Body of pancreas (tissue), 4 donors: ENCODE results near the gene PARP3.

Experiments used
- POLR2A ChIP-seq, 3 donors: fragments of 450-650 bp; IDR thresholded peaks; one replicate each; pipeline ENCODE4 v1.6.1; 2016; ENCODE audit warnings: antibody characterized with exemption in 3 of 3, mild to moderate bottlenecking in 2 of 3
- TF ChIP-seq, protein P1 (sequence below), 7 experiments: fragments of 450-650 bp in 4 of 7; fragments of 200-600 bp in 3 of 7; sonication (generic) in 3 of 7; IDR thresholded peaks; one replicate each; pipeline ENCODE4 v1.5.1; 2016 to 2019; ENCODE audit warnings: antibody characterized with exemption in 7 of 7

DNA sequence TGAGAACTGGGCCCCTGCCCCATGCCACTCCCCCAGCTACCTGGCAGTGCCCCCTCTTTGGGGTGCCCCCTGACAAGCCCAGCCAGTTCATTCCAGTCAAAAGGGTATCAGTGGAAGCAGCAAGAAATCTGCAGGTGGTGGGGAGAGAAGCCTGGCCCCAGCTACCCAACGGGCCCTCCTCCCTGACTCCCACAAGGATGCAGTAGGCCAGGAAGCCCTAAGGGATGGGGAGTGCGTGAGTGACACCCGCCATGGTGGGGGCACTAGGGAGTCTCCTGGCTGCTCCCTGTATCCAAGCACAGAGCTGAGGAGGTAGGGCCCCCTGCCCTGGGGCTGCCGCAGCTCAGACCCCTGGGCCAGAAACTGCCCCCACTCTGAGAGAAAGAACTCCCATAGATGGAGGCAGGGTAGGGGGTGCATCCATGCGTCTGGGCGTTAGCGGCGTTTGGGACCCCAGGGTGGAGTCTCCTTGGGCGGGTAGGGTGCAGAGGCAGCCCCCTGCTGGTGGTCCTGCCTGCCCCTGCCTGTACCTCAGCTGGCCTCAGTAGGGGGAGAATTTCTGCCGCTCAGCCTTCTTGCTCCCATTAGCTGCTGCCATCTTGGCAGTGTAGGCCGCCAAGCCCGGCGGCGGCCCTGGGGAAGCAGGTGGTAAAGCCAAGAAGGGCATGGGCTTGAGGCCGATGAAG lies 15.5 kb downstream of the PARP3 start:
- no peak for TF ChIP-seq POLR2A (IDR thresholded peaks at IDR 0.05)
- TF ChIP-seq, protein P1, sequence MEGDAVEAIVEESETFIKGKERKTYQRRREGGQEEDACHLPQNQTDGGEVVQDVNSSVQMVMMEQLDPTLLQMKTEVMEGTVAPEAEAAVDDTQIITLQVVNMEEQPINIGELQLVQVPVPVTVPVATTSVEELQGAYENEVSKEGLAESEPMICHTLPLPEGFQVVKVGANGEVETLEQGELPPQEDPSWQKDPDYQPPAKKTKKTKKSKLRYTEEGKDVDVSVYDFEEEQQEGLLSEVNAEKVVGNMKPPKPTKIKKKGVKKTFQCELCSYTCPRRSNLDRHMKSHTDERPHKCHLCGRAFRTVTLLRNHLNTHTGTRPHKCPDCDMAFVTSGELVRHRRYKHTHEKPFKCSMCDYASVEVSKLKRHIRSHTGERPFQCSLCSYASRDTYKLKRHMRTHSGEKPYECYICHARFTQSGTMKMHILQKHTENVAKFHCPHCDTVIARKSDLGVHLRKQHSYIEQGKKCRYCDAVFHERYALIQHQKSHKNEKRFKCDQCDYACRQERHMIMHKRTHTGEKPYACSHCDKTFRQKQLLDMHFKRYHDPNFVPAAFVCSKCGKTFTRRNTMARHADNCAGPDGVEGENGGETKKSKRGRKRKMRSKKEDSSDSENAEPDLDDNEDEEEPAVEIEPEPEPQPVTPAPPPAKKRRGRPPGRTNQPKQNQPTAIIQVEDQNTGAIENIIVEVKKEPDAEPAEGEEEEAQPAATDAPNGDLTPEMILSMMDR (IDR thresholded peaks at IDR 0.05), result no peak
